H9 (cell line): Measurements from ENCODE around the gene LRSAM1. TPM values are rescaled to one million over a fixed set of nuclear protein-coding genes. Genes with fewer than 3 reads are reported as not detected.

Experiments
- DNase-seq: peaks from one replicate; pipeline ENCODE4 v3.0.0-alpha.2; 2017
- H2AFZ ChIP-seq: one replicate; pipeline ENCODE4 v1.6.1; 2013; ENCODE audit warnings: mild to moderate bottlenecking, low read length, control low read depth, moderate library complexity
- H2AK5ac ChIP-seq: 2 replicates; pipeline ENCODE4 v1.6.1; 2013; ENCODE audit warnings: low read length, control low read depth, mixed read lengths; ENCODE audit not compliant: insufficient read length
- H2BK120ac ChIP-seq: one replicate; pipeline ENCODE4 v1.6.1; 2013; ENCODE audit warnings: low read depth, mild to moderate bottlenecking, low read length, control low read depth, inconsistent platforms; ENCODE audit not compliant: poor library complexity, severe bottlenecking
- H2BK12ac ChIP-seq: 2 replicates; pipeline ENCODE4 v1.6.1; 2013; ENCODE audit warnings: low read length, control low read depth, mixed read lengths, low read depth; ENCODE audit not compliant: insufficient read length
- H2BK15ac ChIP-seq: 2 replicates; pipeline ENCODE4 v1.6.1; 2013; ENCODE audit warnings: low read depth, low read length, control low read depth
- H2BK20ac ChIP-seq: one replicate; pipeline ENCODE4 v1.6.1; 2013; ENCODE audit warnings: low read depth, mild to moderate bottlenecking, low read length, control low read depth, inconsistent platforms; ENCODE audit not compliant: poor library complexity, severe bottlenecking
- H2BK5ac ChIP-seq: 2 replicates; pipeline ENCODE4 v1.6.1; 2013; ENCODE audit warnings: low read length, control low read depth, mixed read lengths; ENCODE audit not compliant: insufficient read length
- H3K14ac ChIP-seq: 2 replicates; pipeline ENCODE4 v1.6.1; 2013; ENCODE audit warnings: low read length, control low read depth; ENCODE audit not compliant: insufficient read depth
- H3K18ac ChIP-seq: 2 replicates; pipeline ENCODE4 v1.6.1; 2013; ENCODE audit warnings: low read depth, mild to moderate bottlenecking, mixed read lengths, low read length, control low read depth; ENCODE audit not compliant: insufficient read length
- H3K23ac ChIP-seq: 2 replicates; pipeline ENCODE4 v1.6.1; 2013; ENCODE audit warnings: low read length, control low read depth, mixed read lengths, low read depth; ENCODE audit not compliant: insufficient read length
- H3K23me2 ChIP-seq: 2 replicates; pipeline ENCODE4 v1.6.1; 2013; ENCODE audit warnings: low read depth, mild to moderate bottlenecking, mixed read lengths, low read length, control low read depth; ENCODE audit not compliant: insufficient read length, poor library complexity, severe bottlenecking
- H3K27ac ChIP-seq: 2 replicates; pipeline ENCODE4 v1.5.1; 2013; ENCODE audit warnings: low read length, control low read depth, mixed read lengths, low read depth; ENCODE audit not compliant: insufficient read length
- H3K27me3 ChIP-seq: 2 replicates; pipeline ENCODE4 v1.6.1; 2013; ENCODE audit warnings: low read length, control low read depth, inconsistent platforms; ENCODE audit not compliant: insufficient read depth
- H3K4ac ChIP-seq: 2 replicates; pipeline ENCODE4 v1.6.1; 2013; ENCODE audit warnings: low read depth, mild to moderate bottlenecking, control low read depth, inconsistent platforms, low read length, moderate library complexity
- H3K4me1 ChIP-seq: 2 replicates; pipeline ENCODE4 v1.6.1; 2013; ENCODE audit warnings: low read length, control low read depth, inconsistent platforms; ENCODE audit not compliant: insufficient read depth
- H3K4me2 ChIP-seq: 2 replicates; pipeline ENCODE4 v1.6.1; 2013; ENCODE audit warnings: low read length, control low read depth, mixed read lengths; ENCODE audit not compliant: insufficient read length, insufficient read depth
- H3K56ac ChIP-seq: 2 replicates; pipeline ENCODE4 v1.6.1; 2013; ENCODE audit warnings: low read depth, mild to moderate bottlenecking, mixed read lengths, low read length, control low read depth; ENCODE audit not compliant: insufficient read length
- H3K79me1 ChIP-seq: 2 replicates; pipeline ENCODE4 v1.6.1; 2013; ENCODE audit warnings: low read depth, mild to moderate bottlenecking, moderate library complexity, low read length, control low read depth, inconsistent platforms; ENCODE audit not compliant: insufficient read depth, poor library complexity, severe bottlenecking
- H3K79me2 ChIP-seq: 2 replicates; pipeline ENCODE4 v1.6.1; 2013; ENCODE audit warnings: low read length, control low read depth, inconsistent platforms; ENCODE audit not compliant: insufficient read depth
- H3K9ac ChIP-seq: 2 replicates; pipeline ENCODE4 v1.6.1; 2013; ENCODE audit warnings: low read length, control low read depth, mixed read lengths; ENCODE audit not compliant: insufficient read length; ENCODE audit errors: extremely low read depth
- H3K9me3 ChIP-seq: one replicate; pipeline ENCODE4 v1.6.1; 2013; ENCODE audit warnings: low read depth, low read length, inconsistent platforms; ENCODE audit not compliant: control insufficient read depth
- H3T11ph ChIP-seq: one replicate; pipeline ENCODE4 v1.6.1; 2013; ENCODE audit warnings: mild to moderate bottlenecking, low read length, control low read depth, inconsistent platforms
- H4K20me1 ChIP-seq: one replicate; pipeline ENCODE4 v1.6.1; 2013; ENCODE audit not compliant: control insufficient read depth, insufficient read length, insufficient read depth
- H4K5ac ChIP-seq: 2 replicates; pipeline ENCODE4 v1.6.1; 2013; ENCODE audit warnings: low read depth, mild to moderate bottlenecking, mixed read lengths, low read length, control low read depth; ENCODE audit not compliant: insufficient read length
- H4K8ac ChIP-seq: replicated peaks from 2 replicates; pipeline ENCODE4 v1.6.1; 2013; ENCODE audit warnings: low read length, control low read depth, mixed read lengths, low read depth; ENCODE audit not compliant: insufficient read length
- H4K91ac ChIP-seq: 2 replicates; pipeline ENCODE4 v1.6.1; 2013; ENCODE audit warnings: low read depth, mild to moderate bottlenecking, moderate library complexity, mixed read lengths, low read length, control low read depth; ENCODE audit not compliant: insufficient read length
- H3K27ac Mint-ChIP-seq, 3 experiments: 2 replicates in 2 of 3; 3 replicates in 1 of 3; pipeline ENCODE4 v1.8.0; 2020 to 2021; ENCODE audit warnings: mixed read lengths in 3 of 3, mild to moderate bottlenecking in 1 of 3, moderate library complexity in 1 of 3
- H3K27me3 Mint-ChIP-seq: 2 replicates; pipeline ENCODE4 v1.8.0; 2021; ENCODE audit warnings: low read depth, mild to moderate bottlenecking, moderate library complexity, mixed read lengths
- H3K36me3 Mint-ChIP-seq, 3 experiments: 2 replicates in 2 of 3; 3 replicates in 1 of 3; pipeline ENCODE4 v1.8.0; 2020 to 2021; ENCODE audit warnings: low read depth in 3 of 3, mixed read lengths in 3 of 3; ENCODE audit not compliant: insufficient read depth in 1 of 3
- H3K4me1 Mint-ChIP-seq, 2 experiments: 2 replicates each; pipeline ENCODE4 v1.8.0; 2020; ENCODE audit warnings: mixed read lengths in 2 of 2
- H3K4me3 Mint-ChIP-seq, 2 experiments: 2 replicates in 1 of 2; 3 replicates in 1 of 2; pipeline ENCODE4 v1.8.0; 2020 to 2021; ENCODE audit warnings: mild to moderate bottlenecking in 2 of 2, mixed read lengths in 2 of 2, moderate library complexity in 1 of 2
- H3K9me3 Mint-ChIP-seq, 2 experiments: 2 replicates in 1 of 2; 3 replicates in 1 of 2; pipeline ENCODE4 v1.8.0; 2020; ENCODE audit warnings: mild to moderate bottlenecking in 2 of 2, mixed read lengths in 2 of 2, moderate library complexity in 1 of 2
- CTCF ChIP-seq: fragments of 200-600 bp; sonication (generic); conservative IDR thresholded peaks from 3 replicates; pipeline ENCODE4 v1.8.0; 2021; ENCODE audit warnings: antibody characterized with exemption, mild to moderate bottlenecking
- WGBS: extraction: QIAGEN DNeasy Blood & Tissue Kit; methylation state at CpG from one replicate; pipeline ENCODE4 v1.1.7; 2013; ENCODE audit warnings: missing lambda C conversion rate, low lambda C conversion rate, mixed read lengths; ENCODE audit not compliant: insufficient read length; ENCODE audit errors: extremely low coverage; 5-methylcytosine and 5-hydroxymethylcytosine counted together
- total RNA-seq: library from RNA; stranded (reverse); gene quantifications from 2 replicates; pipeline ENCODE4 v1.2.1, GENCODE V29; 2021

LRSAM1 gene
- total RNA-seq, 1 experiment from 2014 or later, result 16.2 TPM

GRCh38 chr9:127503947-127504886, 52.9 kb downstream of the LRSAM1 start:
- Histone ChIP-seq H3K9me3 (no peaks in the 10 kb centered on the region), H3K79me1 (no peaks in the 10 kb centered on the region), H3K18ac (no peak overlapping the region), H2BK12ac (no peak overlapping the region), H3K56ac (no peak overlapping the region), H3K79me2 (no peaks in the 10 kb centered on the region), H3K4ac (no peak overlapping the region), H4K20me1 (no peaks in the 10 kb centered on the region), H3K4me2 (no peak overlapping the region), H2BK15ac (no peak overlapping the region), H2AFZ (no peak overlapping the region), H2BK120ac (no peak overlapping the region), H2BK20ac (no peak overlapping the region), H2BK5ac (no peak overlapping the region), H3K27ac (no peak overlapping the region), H3K9ac (no peak overlapping the region), H3T11ph (no peak overlapping the region), H4K8ac (no peak overlapping the region), H3K27me3 (no peaks in the 10 kb centered on the region), H3K23ac (no peak overlapping the region), H4K5ac (no peak overlapping the region), H3K14ac (no peak overlapping the region), H4K91ac (no peak overlapping the region), H3K23me2 (no peaks in the 10 kb centered on the region), H2AK5ac (no peak overlapping the region), H3K4me1 (no peaks in the 10 kb centered on the region)
- no peak overlapping the region for H3K4me3 Mint-ChIP-seq
- 0 out of 2 replicates have a peak, but pooled peaks cover 1% of the 10 kb centered on the region for H3K27me3 Mint-ChIP-seq
- no CpG with 5 or more reads among the region's 25 CpGs for WGBS
- H3K9me3 Mint-ChIP-seq, result no peaks in the 10 kb centered on the region
- peak; percentile 93 for DNase-seq
- H3K36me3 Mint-ChIP-seq, result peaks cover 0 to 7% (median 4%) of the 10 kb centered on the region in 3 experiments; a peak in 4 of 7 replicates
- peak overlapping the region in 1 of 3 experiments; percentile 61; a peak in 2 of 7 replicates for H3K27ac Mint-ChIP-seq
- peak; percentile 97 for TF ChIP-seq CTCF
- peaks cover 0 to 10% of the 10 kb centered on the region in 2 experiments; a peak in 2 of 4 replicates for H3K4me1 Mint-ChIP-seq
